22Rv1 (cell line): ENCODE results near the gene CAMK2B.

Experiments
- H3K27ac ChIP-seq: fragments of 450-650 bp; 2 replicates; pipeline ENCODE4 v1.5.1; 2017
- ZFX ChIP-seq: fragments of 450-650 bp; IDR thresholded peaks from 2 replicates; pipeline ENCODE4 v1.6.1; 2017; ENCODE audit warnings: antibody characterized with exemption, borderline replicate concordance
- TF ChIP-seq, protein P1 (sequence below): fragments of 450-650 bp; IDR thresholded peaks from 2 replicates; pipeline ENCODE4 v1.5.1; 2017; ENCODE audit warnings: mild to moderate bottlenecking

Gene CAMK2B

DNA sequence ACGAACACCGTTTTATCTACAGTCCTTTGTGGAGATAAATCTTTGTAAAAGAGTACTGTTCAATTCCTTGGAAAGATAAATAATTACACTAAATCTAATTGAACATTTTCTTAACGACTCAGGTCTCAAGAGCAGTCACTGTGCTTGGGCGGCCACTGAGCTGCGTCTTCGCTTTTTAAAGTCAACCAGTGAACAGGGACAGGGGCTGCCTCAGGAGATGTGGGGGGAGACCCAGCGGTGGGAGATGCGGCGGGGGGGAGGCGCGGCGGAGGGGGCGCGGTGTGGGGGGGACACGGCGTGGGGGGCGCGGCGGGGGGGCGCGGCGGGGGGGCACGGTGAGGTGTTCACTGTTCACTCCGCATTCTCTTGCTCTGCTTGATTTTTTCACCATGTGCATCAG, 39.8 kb downstream of the CAMK2B start:
- no peak for TF ChIP-seq ZFX
- TF ChIP-seq, protein P1, sequence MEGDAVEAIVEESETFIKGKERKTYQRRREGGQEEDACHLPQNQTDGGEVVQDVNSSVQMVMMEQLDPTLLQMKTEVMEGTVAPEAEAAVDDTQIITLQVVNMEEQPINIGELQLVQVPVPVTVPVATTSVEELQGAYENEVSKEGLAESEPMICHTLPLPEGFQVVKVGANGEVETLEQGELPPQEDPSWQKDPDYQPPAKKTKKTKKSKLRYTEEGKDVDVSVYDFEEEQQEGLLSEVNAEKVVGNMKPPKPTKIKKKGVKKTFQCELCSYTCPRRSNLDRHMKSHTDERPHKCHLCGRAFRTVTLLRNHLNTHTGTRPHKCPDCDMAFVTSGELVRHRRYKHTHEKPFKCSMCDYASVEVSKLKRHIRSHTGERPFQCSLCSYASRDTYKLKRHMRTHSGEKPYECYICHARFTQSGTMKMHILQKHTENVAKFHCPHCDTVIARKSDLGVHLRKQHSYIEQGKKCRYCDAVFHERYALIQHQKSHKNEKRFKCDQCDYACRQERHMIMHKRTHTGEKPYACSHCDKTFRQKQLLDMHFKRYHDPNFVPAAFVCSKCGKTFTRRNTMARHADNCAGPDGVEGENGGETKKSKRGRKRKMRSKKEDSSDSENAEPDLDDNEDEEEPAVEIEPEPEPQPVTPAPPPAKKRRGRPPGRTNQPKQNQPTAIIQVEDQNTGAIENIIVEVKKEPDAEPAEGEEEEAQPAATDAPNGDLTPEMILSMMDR, result no peak
- no peak overlapping the region for H3K27ac ChIP-seq

DNA sequence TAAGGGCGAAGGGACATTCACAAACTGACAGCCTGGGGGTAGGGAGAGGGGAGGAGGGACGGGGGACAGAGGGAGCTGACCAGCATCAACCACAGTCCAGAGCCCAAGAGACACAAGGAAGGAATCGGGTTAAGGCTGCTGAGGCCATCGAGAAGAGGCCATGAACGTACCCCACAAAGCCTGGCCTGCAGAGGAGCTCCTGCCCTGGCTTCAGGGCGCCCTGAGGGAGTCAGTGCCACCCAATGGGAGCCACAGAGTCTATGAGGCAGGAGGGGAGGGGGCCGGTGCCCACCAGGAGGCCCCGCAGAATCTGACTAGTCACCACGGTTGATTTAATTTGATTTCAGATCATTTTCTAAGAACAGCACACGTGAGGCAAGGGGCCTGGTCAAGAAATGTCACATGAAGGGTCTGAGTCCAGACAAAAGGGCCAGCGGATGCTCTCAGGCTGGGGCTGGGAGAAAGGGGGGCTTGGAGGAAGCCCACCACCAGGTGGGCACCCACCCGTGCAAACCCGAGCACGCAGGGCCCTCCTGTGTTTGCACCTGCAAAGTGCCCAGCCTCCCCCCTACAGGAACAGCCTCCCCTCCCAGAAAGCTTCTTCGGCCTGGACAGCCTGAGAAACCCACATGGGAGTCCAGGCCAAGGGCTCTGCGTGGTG, 40.4 kb downstream of the CAMK2B start:
- TF ChIP-seq, protein P1, result no peak
- no peak for TF ChIP-seq ZFX
- no peak overlapping the region for H3K27ac ChIP-seq

DNA sequence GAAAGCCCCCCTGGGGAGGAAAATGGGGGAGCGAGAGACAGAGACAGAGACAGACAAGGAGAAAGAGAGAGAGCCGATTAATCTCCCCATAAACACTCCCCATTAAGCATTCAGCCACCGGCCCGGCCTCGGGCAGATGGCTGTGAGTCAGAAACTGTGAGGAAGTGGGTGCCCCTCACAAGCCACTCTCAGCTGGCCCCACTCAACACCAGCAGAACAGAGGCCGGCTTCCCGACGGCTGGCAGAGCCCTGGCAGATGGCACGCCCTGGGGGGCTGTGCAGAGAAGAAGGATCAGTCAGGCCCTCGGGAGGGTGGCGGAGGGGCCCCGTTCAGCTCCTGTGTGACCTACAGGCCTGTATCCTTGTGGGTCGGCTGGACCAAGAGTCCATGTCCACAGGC, 41.2 kb downstream of the CAMK2B start:
- TF ChIP-seq, protein P1, result no peak
- no peak for TF ChIP-seq ZFX
- H3K27ac ChIP-seq, result no peak overlapping the region

DNA sequence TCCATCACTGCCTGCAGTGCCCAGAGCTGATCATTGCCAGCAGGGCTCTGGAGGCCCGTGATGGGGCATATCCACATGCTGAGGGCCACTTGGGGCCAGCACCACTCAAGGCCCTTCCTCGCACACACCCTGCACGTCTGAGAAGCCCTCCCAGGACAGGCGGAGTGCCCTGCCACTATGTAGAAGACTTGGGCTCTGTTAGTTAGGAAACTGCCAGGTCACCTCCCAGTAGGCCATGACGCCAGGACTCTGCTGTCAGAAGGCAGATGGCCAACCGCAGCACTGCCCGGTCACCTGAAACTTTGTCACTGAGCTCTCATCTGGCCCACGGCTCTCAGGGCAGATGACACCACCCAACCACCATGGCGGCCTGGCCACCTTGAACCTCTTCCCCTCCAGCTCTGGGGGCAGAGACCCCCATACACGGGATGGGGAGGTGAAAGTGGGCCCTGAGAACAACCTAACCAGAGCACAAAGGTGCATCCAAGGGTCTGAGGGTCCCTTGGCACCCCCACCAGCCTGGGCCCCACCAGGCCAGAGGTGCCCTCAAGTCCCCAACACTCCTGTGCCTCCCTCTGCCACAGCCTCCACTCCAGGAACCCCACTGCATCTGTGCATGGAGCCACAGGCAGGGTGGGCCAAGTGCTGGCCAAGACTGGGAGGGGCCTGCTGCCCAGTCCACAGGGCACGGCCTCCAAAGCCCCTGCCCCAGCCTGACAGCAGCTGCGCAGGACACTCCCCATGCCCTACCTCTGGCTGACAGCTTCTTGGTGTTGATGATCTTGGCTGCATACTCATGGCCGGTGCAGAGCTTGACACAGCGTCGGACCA, 41.8 kb downstream of the CAMK2B start:
- H3K27ac ChIP-seq, result no peak overlapping the region
- TF ChIP-seq, protein P1, result no peak
- no peak for TF ChIP-seq ZFX

DNA sequence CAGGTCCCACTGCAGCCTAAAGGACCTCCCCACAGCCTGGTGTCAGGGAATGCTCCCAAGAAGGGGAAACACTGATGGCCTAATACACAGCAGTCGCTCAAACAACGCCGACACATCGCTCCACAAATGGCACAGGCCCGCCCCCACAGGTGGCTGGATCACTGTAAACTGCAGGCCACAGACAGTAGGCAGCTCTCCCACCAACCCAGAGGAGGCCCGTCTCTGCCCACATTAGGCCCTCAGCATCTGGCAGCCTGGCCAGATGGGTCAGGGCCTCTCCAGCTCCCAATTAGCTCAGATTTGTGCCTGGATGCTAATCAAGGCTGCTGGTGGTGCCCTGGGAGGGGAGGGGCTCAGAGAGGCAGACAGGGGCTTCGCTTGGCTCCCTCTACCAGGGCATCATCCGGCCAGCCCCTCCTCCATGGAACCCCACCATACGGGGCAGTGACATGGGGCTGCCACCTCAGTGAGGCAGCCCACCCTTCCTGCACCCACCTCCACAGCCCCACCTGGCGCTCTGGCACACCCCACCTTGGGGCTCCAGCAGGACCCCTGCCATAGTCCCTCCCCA, 42.7 kb downstream of the CAMK2B start:
- no peak overlapping the region for H3K27ac ChIP-seq
- TF ChIP-seq, protein P1, result no peak
- TF ChIP-seq ZFX, result no peak

DNA sequence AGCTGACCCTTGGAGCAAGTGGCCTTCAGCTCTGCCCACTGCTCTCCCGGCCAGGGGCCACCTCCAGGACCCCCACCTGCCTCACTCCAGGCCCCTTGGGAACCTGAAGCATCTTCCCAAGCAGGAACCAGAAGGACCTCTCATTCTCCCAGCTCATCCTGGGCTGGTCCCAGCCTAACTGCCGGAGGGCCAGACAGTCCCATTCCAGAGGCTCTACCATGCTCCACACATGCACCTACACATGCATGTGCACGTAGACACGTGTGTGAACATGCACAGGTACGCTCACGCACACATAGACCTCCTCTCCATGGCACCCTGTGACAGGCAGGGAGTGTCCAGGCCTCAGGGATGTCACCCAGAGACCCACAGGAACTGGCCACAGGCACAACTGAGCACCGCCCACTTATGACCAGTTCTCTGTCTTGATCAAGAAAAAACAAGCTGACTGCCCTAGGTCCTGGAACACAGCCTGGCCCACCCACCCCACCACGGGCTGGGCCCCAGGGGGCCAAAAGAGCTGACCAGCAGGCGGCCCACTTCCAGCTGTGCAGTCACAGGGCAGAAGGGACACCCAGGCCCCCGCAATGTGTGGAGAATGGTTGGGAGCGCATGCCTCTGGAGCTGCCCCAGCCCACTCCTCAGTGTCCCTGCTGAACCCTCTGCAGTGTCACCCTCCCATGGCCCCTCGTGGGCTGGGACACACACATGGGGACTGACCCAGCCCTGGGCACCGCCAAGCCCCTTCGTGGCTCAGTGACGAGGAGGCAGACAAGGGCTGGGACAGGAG, 43.4 kb downstream of the CAMK2B start:
- TF ChIP-seq ZFX, result no peak
- TF ChIP-seq, protein P1, result no peak
- H3K27ac ChIP-seq, result no peak overlapping the region
